GM19239 (cell line): ENCODE measurements around the gene SOHLH1.
"Not testable (repeated sequence)": the region's sequence is repeated elsewhere in the genome, so short reads cannot be mapped to it uniquely, and the experiment has no call there.

Source experiments
- DNase-seq: peaks from one replicate; pipeline ENCODE4 v3.0.0; 2011; ENCODE audit warnings: low spot score; ENCODE audit not compliant: insufficient read length
- FAIRE-seq: peaks from 2 replicates; lab custom pipeline; 2011; peaks lifted over from hg19 to GRCh38; lab: Jason Lieb, UNC

The SOHLH1 gene

GRCh38 chr9:135683401-135684034 is 15.8 kb downstream of the SOHLH1 start:
- DNase-seq = no peak
- FAIRE-seq = no peak

GRCh38 chr9:135681161-135681560 is 18.1 kb downstream of the SOHLH1 start:
- no peak for DNase-seq
- FAIRE-seq = no peak

DNA sequence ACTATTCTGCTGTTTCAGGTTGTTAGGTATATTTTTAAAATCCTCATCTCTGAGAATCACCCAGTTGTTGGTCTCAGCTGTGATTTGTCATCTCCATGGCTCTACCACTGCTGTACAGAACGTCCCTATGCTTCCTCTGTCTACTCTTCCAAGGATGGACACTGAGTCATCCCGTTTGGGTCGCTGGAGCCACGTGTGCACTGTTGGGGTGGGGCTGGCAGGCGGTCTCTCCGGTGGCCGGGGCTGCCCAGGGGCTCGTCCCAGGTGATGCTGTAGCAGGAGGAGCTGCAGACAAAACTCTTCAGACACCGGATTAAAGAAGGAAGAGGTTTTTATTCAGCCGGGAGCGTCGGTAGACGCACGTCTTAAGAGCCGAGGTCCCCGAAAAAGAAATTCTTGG is 19.2 kb downstream of the SOHLH1 start:
- no peak for DNase-seq
- no peak for FAIRE-seq

GRCh38 chr9:135678236-135679017 is 20.9 kb downstream of the SOHLH1 start:
- DNase-seq (no peak), FAIRE-seq (no peak)

DNA sequence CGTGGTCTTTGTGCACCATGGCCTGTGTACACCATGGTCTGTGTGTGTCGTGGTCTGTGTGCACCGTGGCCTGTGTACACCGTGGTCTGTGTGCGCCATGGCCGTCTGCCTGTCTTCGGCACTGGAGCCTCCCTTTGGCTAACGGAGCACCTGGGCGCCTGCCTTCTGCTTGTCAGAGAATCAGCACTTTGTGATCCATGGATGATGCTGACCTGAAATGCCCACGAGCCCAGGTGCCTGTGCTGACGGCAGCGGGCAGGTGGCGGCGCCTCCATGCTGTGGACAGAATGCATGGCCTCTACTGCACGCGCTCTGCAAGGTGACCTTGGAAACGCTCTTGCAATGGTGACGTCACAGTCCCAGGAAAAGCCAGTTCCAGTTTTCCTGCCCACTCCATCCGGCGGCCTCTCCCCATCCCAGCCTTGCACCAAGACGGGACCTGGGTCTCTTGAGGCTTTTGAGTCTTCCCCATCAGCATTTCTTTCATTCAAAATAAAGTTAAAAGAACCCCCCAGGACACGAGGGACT is 21.6 kb downstream of the SOHLH1 start:
- FAIRE-seq (no peak), DNase-seq (no peak)

GRCh38 chr9:135676891-135677290 is 22.4 kb downstream of the SOHLH1 start:
- no peak for FAIRE-seq

DNA sequence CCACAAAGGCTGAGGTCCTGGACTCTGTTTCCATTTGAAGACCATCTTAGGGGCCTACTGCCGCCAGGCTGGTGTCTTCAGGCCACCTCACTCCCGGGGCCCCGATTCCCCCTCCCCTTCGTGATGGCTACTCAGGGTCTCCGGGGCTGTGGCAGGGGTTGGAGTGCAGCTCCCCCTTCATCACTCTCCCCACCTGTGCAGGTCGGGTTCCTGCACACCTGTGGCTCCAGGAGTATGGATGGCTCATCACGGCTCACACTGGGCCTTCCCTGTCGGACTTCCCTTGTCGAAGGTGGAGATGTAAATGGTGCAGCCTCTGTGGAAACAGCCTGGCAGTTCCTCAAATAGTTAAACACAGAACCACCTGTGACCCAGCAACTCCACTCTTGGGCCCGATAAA is 24.3 kb downstream of the SOHLH1 start:
- DNase-seq (no peak), FAIRE-seq (no peak)

More at GRCh38 chr9:135676891-135677290, 22.4 kb downstream of the SOHLH1 start:
- DNase-seq = no peak

GRCh38 chr9:135673941-135674340 is 25.3 kb downstream of the SOHLH1 start:
- DNase-seq = no peak
- FAIRE-seq = no peak

- FAIRE-seq, DNase-seq: not testable (repeated sequence)
Observed at GRCh38 chr9:135672786-135673185, 26.5 kb downstream of the SOHLH1 start.

- FAIRE-seq (no peak), DNase-seq (no peak)
Observed at GRCh38 chr9:135671591-135672041, 27.7 kb downstream of the SOHLH1 start.

- DNase-seq (no peak), FAIRE-seq (no peak)
Observed at GRCh38 chr9:135670721-135671590, 28.3 kb downstream of the SOHLH1 start.

- FAIRE-seq = no peak
- no peak for DNase-seq
Observed at GRCh38 chr9:135669616-135670285, 29.5 kb downstream of the SOHLH1 start.

- DNase-seq, FAIRE-seq: not testable (repeated sequence)
Observed at GRCh38 chr9:135669018-135669417, 30.3 kb downstream of the SOHLH1 start.

- FAIRE-seq = no peak
Observed at GRCh38 chr9:135667463-135668001, 31.7 kb downstream of the SOHLH1 start.

GRCh38 chr9:135666534-135667462 is 32.5 kb downstream of the SOHLH1 start:
- DNase-seq = no peak
- no peak for FAIRE-seq

More at GRCh38 chr9:135667463-135668001, 31.7 kb downstream of the SOHLH1 start:
- DNase-seq = no peak

- DNase-seq = no peak
- FAIRE-seq = no peak
Observed at GRCh38 chr9:135665795-135666189, 33.5 kb downstream of the SOHLH1 start.

- FAIRE-seq = no peak
- DNase-seq = no peak
Observed at GRCh38 chr9:135664801-135665794, 34.2 kb downstream of the SOHLH1 start.
